Adrenal gland (tissue), 5 donors: ENCODE results near the gene ZNF391.

Experiments
- CTCF ChIP-seq, 6 experiments: fragments of 450-650 bp in 4 of 6; fragments of 200-600 bp in 2 of 6; sonication (generic) in 1 of 6; IDR thresholded peaks; 1 replicate in 5 of 6; 2 replicates in 1 of 6; pipeline versions ENCODE4 v1.5.1 to v1.8.0; 2016 to 2021; ENCODE audit warnings: antibody characterized with exemption in 6 of 6, mild to moderate bottlenecking in 2 of 6, moderate library complexity in 1 of 6
- POLR2A ChIP-seq, 2 donors: fragments of 450-650 bp; IDR thresholded peaks; one replicate each; pipeline ENCODE4 v1.6.1; 2017; ENCODE audit warnings: antibody characterized with exemption in 2 of 2, mild to moderate bottlenecking in 2 of 2, moderate library complexity in 1 of 2
- donor health status: DM: no; HTN: no; CAD: no.

GRCh38 chr6:27368202-27368601, 20.4 kb upstream of the ZNF391 start:
- TF ChIP-seq CTCF (IDR thresholded peaks at IDR 0.05) = no peak
- no peak for TF ChIP-seq POLR2A (IDR thresholded peaks at IDR 0.05)
